Right hindlimb (tissue), 1 donor: Measurements from ENCODE around the gene TAF5.
"Not testable (repeated sequence)": the region's sequence is repeated elsewhere in the genome, so short reads cannot be mapped to it uniquely, and the experiment has no call there.

Source experiments
- DNase-seq: peaks from one replicate; pipeline ENCODE4 v3.0.0-alpha.2; 2018

The TAF5 gene

GRCh38 chr10:103415581-103415980 is 47.8 kb downstream of the TAF5 start:
- no peak for DNase-seq

- DNase-seq: peak; percentile 71
These were observed 48.8 kb downstream of the TAF5 start for GRCh38 chr10:103416436-103417147.

GRCh38 chr10:103417148-103417469 is 49.3 kb downstream of the TAF5 start:
- not testable (repeated sequence) for DNase-seq

GRCh38 chr10:103417601-103418000 is 49.8 kb downstream of the TAF5 start:
- DNase-seq: no peak

- DNase-seq: no peak
These were observed 51.3 kb downstream of the TAF5 start for GRCh38 chr10:103419101-103419500.

GRCh38 chr10:103423748-103424147 is 56.0 kb downstream of the TAF5 start:
- no peak for DNase-seq

GRCh38 chr10:103427866-103428265 is 60.1 kb downstream of the TAF5 start:
- no peak for DNase-seq

GRCh38 chr10:103428989-103429643 is 61.3 kb downstream of the TAF5 start:
- DNase-seq: no peak

GRCh38 chr10:103429647-103430046 is 61.9 kb downstream of the TAF5 start:
- DNase-seq: no peak

- no peak for DNase-seq
These were observed 64.1 kb downstream of the TAF5 start for GRCh38 chr10:103431902-103432301.

- DNase-seq: no peak
These were observed 66.1 kb downstream of the TAF5 start for GRCh38 chr10:103433858-103434257.
